Measurements from ENCODE around the gene TMTC4. TPM values are rescaled to one million over a fixed set of nuclear protein-coding genes. Genes with fewer than 3 reads are reported as not detected.

Gene TMTC4
- total and polyA plus RNA-seq, 9 donors: 12.7 to 18.2 (median 15.2) TPM

- no peaks in the 10 kb centered on the region for H3K4me1 ChIP-seq (ENCODE audit: control insufficient read depth, insufficient read depth, low read length)
- H3K27ac ChIP-seq (ENCODE audit: low read length): no peak overlapping the region
- no peaks in the 10 kb centered on the region for H3K27me3 ChIP-seq (ENCODE audit: control insufficient read depth, insufficient read depth, low read length)
- no peak for DNase-seq
- H3K4me3 ChIP-seq (ENCODE audit: low read length): no peak overlapping the region
- 100% methylated on average over 1 of the region's 5 CpGs for WGBS (ENCODE audit: insufficient coverage)
- peaks cover 55% of the 10 kb centered on the region for H3K36me3 ChIP-seq (ENCODE audit: control insufficient read depth, insufficient read depth, low read length)
- no peaks in the 10 kb centered on the region for H3K9me3 ChIP-seq (replicated peaks; ENCODE audit: control insufficient read depth, low read depth, low read length)
These were observed 16.7 kb downstream of the TMTC4 start for GRCh38 chr13:100657881-100658315.

DNA sequence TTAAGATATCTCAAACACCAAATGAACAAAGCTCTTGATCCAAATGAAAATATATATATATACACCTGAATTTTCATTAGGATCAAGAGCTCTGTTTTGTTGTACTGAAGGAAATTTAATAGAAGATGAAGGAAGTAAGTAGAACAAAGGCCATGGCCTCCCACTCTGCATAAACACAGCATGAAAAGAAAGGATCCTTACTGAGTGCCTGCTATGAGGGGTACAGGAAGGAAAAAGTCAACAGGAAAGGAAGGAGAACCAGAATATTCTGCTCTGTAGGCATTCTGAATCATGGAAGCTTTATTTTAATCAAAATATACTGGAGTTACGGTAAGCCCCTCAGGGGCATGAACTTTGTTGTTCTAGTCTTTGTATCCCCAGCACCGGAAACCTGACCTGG lies 22.1 kb downstream of the TMTC4 start:
- H3K36me3 ChIP-seq (ENCODE audit: control insufficient read depth, insufficient read depth, low read length): peaks cover 20% of the 10 kb centered on the region
- no peaks in the 10 kb centered on the region for H3K9me3 ChIP-seq (replicated peaks; ENCODE audit: control insufficient read depth, low read depth, low read length)
- no CpG with 5 or more reads among the region's 2 CpGs for WGBS (ENCODE audit: insufficient coverage)
- no peak overlapping the region for H3K27ac ChIP-seq (ENCODE audit: low read length)
- H3K4me1 ChIP-seq (ENCODE audit: control insufficient read depth, insufficient read depth, low read length): no peaks in the 10 kb centered on the region
- no peaks in the 10 kb centered on the region for H3K27me3 ChIP-seq (ENCODE audit: control insufficient read depth, insufficient read depth, low read length)
- H3K4me3 ChIP-seq (ENCODE audit: low read length): no peak overlapping the region
- DNase-seq: no peak

DNA sequence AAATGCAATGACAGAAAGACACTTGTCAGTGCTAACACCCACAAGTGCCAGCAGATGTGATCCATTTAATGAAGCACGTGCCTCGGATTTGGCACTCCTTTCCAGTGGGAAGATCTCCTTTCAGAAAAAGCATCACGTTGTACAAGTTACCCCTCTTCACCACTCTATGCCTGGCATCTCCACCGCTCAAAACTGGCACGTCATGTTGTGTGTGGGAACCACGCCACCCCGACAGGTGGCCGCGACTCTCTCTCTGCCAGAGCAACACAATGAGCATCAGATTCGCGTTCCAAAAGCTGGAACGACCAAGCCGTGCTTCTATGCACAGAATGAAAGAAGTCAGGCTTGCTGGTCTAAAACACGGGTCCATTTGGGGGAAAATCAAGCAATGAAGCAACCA lies 24.3 kb downstream of the TMTC4 start:
- H3K4me1 ChIP-seq (ENCODE audit: control insufficient read depth, insufficient read depth, low read length): no peaks in the 10 kb centered on the region
- peak; percentile 76 for DNase-seq
- no peaks in the 10 kb centered on the region for H3K9me3 ChIP-seq (replicated peaks; ENCODE audit: control insufficient read depth, low read depth, low read length)
- H3K27me3 ChIP-seq (ENCODE audit: control insufficient read depth, insufficient read depth, low read length): no peaks in the 10 kb centered on the region
- H3K4me3 ChIP-seq (ENCODE audit: low read length): no peak overlapping the region
- WGBS (ENCODE audit: insufficient coverage): 67% methylated on average over 14 of the region's 14 CpGs
- H3K27ac ChIP-seq (ENCODE audit: low read length): peak overlapping the region; percentile 48
- H3K36me3 ChIP-seq (ENCODE audit: control insufficient read depth, insufficient read depth, low read length): peaks cover 7% of the 10 kb centered on the region

- 100% methylated on average over 1 of the region's 4 CpGs for WGBS (ENCODE audit: insufficient coverage)
- H3K4me1 ChIP-seq (ENCODE audit: control insufficient read depth, insufficient read depth, low read length): peaks cover 3% of the 10 kb centered on the region
- no peaks in the 10 kb centered on the region for H3K9me3 ChIP-seq (replicated peaks; ENCODE audit: control insufficient read depth, low read depth, low read length)
- peaks cover under 1% of the 10 kb centered on the region for H3K36me3 ChIP-seq (ENCODE audit: control insufficient read depth, insufficient read depth, low read length)
- H3K4me3 ChIP-seq (ENCODE audit: low read length): no peak overlapping the region
- no peak for DNase-seq
- H3K27ac ChIP-seq (ENCODE audit: low read length): no peak overlapping the region
- H3K27me3 ChIP-seq (ENCODE audit: control insufficient read depth, insufficient read depth, low read length): no peaks in the 10 kb centered on the region
These were observed 26.2 kb downstream of the TMTC4 start for GRCh38 chr13:100648354-100648753.

GRCh38 chr13:100646871-100647270 lies 27.7 kb downstream of the TMTC4 start:
- Histone ChIP-seq H3K27ac (ENCODE audit: low read length) (no peak overlapping the region), H3K4me1 (ENCODE audit: control insufficient read depth, insufficient read depth, low read length) (peaks cover 3% of the 10 kb centered on the region), H3K27me3 (ENCODE audit: control insufficient read depth, insufficient read depth, low read length) (no peaks in the 10 kb centered on the region), H3K9me3 (replicated peaks; ENCODE audit: control insufficient read depth, low read depth, low read length) (no peaks in the 10 kb centered on the region), H3K36me3 (ENCODE audit: control insufficient read depth, insufficient read depth, low read length) (peaks cover 13% of the 10 kb centered on the region), H3K4me3 (ENCODE audit: low read length) (no peak overlapping the region)
- no peak for DNase-seq
- 92% methylated on average over 8 of the region's 10 CpGs for WGBS (ENCODE audit: insufficient coverage)

DNA sequence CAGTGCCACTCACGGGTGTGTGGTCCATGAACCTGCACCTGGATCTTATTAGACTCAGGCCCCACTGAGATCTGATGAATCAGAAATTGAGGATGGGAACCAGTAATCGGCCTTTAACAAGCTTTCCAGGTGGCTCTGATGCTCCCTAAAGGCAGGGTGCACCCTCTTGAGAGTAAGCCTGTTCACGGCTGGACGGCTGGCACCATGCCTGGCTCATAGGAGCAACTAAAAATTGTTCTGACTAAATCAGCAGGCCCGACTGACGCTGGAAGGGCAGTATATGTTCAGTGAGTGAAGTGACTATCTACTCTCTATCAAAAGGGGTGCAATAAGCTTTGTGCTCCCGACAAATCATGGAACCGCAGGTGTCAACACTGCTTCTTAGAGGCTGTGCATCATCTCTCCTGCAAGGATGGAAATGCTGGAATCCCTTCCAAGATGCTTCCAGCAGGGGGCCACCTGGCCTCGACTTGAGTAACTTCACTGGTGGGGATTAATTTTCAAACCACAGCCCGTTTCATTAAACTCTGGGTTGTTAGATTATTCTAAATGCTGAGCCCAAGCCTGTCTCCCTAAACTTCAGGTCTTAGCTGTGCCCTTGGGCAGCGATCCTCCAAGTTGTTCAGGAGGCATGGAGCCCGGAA lies 28.4 kb downstream of the TMTC4 start:
- Histone ChIP-seq H3K27ac (ENCODE audit: low read length) (no peak overlapping the region), H3K4me3 (ENCODE audit: low read length) (no peak overlapping the region), H3K4me1 (ENCODE audit: control insufficient read depth, insufficient read depth, low read length) (peaks cover 3% of the 10 kb centered on the region), H3K27me3 (ENCODE audit: control insufficient read depth, insufficient read depth, low read length) (no peaks in the 10 kb centered on the region), H3K9me3 (replicated peaks; ENCODE audit: control insufficient read depth, low read depth, low read length) (no peaks in the 10 kb centered on the region), H3K36me3 (ENCODE audit: control insufficient read depth, insufficient read depth, low read length) (peaks cover 19% of the 10 kb centered on the region)
- 59% methylated on average over 4 of the region's 12 CpGs for WGBS (ENCODE audit: insufficient coverage)
- peak; percentile 25 for DNase-seq

GRCh38 chr13:100645382-100645781 lies 29.2 kb downstream of the TMTC4 start:
- H3K4me1 ChIP-seq (ENCODE audit: control insufficient read depth, insufficient read depth, low read length): peaks cover 3% of the 10 kb centered on the region
- H3K36me3 ChIP-seq (ENCODE audit: control insufficient read depth, insufficient read depth, low read length): peaks cover 22% of the 10 kb centered on the region
- H3K4me3 ChIP-seq (ENCODE audit: low read length): no peak overlapping the region
- no peak for DNase-seq
- H3K9me3 ChIP-seq (replicated peaks; ENCODE audit: control insufficient read depth, low read depth, low read length): no peaks in the 10 kb centered on the region
- no peaks in the 10 kb centered on the region for H3K27me3 ChIP-seq (ENCODE audit: control insufficient read depth, insufficient read depth, low read length)
- H3K27ac ChIP-seq (ENCODE audit: low read length): no peak overlapping the region
- WGBS (ENCODE audit: insufficient coverage): 92% methylated on average over 6 of the region's 7 CpGs

GRCh38 chr13:100644371-100644770 lies 30.2 kb downstream of the TMTC4 start:
- 71% methylated on average over 5 of the region's 7 CpGs for WGBS (ENCODE audit: insufficient coverage)
- Histone ChIP-seq H3K4me1 (ENCODE audit: control insufficient read depth, insufficient read depth, low read length) (peaks cover 3% of the 10 kb centered on the region), H3K27ac (ENCODE audit: low read length) (no peak overlapping the region), H3K27me3 (ENCODE audit: control insufficient read depth, insufficient read depth, low read length) (no peaks in the 10 kb centered on the region), H3K36me3 (ENCODE audit: control insufficient read depth, insufficient read depth, low read length) (peaks cover 23% of the 10 kb centered on the region), H3K4me3 (ENCODE audit: low read length) (no peak overlapping the region), H3K9me3 (replicated peaks; ENCODE audit: control insufficient read depth, low read depth, low read length) (no peaks in the 10 kb centered on the region)
- peak; percentile 47 for DNase-seq

- no peak overlapping the region for H3K4me3 ChIP-seq (ENCODE audit: low read length)
- H3K27ac ChIP-seq (ENCODE audit: low read length): no peak overlapping the region
- no peaks in the 10 kb centered on the region for H3K27me3 ChIP-seq (ENCODE audit: control insufficient read depth, insufficient read depth, low read length)
- no peaks in the 10 kb centered on the region for H3K9me3 ChIP-seq (replicated peaks; ENCODE audit: control insufficient read depth, low read depth, low read length)
- WGBS (ENCODE audit: insufficient coverage): 57% methylated on average over 2 of the region's 5 CpGs
- no peak for DNase-seq
- peaks cover 56% of the 10 kb centered on the region for H3K36me3 ChIP-seq (ENCODE audit: control insufficient read depth, insufficient read depth, low read length)
- no peaks in the 10 kb centered on the region for H3K4me1 ChIP-seq (ENCODE audit: control insufficient read depth, insufficient read depth, low read length)
These were observed 36.8 kb downstream of the TMTC4 start for GRCh38 chr13:100637796-100638195.

GRCh38 chr13:100637380-100637779 lies 37.2 kb downstream of the TMTC4 start:
- DNase-seq: no peak
- WGBS (ENCODE audit: insufficient coverage): 85% methylated on average over 9 of the region's 16 CpGs
- Histone ChIP-seq H3K27me3 (ENCODE audit: control insufficient read depth, insufficient read depth, low read length) (no peaks in the 10 kb centered on the region), H3K27ac (ENCODE audit: low read length) (no peak overlapping the region), H3K4me1 (ENCODE audit: control insufficient read depth, insufficient read depth, low read length) (no peaks in the 10 kb centered on the region), H3K9me3 (replicated peaks; ENCODE audit: control insufficient read depth, low read depth, low read length) (no peaks in the 10 kb centered on the region), H3K36me3 (ENCODE audit: control insufficient read depth, insufficient read depth, low read length) (peaks cover 52% of the 10 kb centered on the region), H3K4me3 (ENCODE audit: low read length) (no peak overlapping the region)

- no peak for DNase-seq
- WGBS (ENCODE audit: insufficient coverage): 81% methylated on average over 4 of the region's 7 CpGs
These were observed 38.2 kb downstream of the TMTC4 start for GRCh38 chr13:100636441-100636840.

More at GRCh38 chr13:100636441-100636840, 38.2 kb downstream of the TMTC4 start:
- Histone ChIP-seq H3K27ac (ENCODE audit: low read length) (no peak overlapping the region), H3K36me3 (ENCODE audit: control insufficient read depth, insufficient read depth, low read length) (peaks cover 45% of the 10 kb centered on the region), H3K4me1 (ENCODE audit: control insufficient read depth, insufficient read depth, low read length) (no peaks in the 10 kb centered on the region), H3K9me3 (replicated peaks; ENCODE audit: control insufficient read depth, low read depth, low read length) (no peaks in the 10 kb centered on the region), H3K27me3 (ENCODE audit: control insufficient read depth, insufficient read depth, low read length) (no peaks in the 10 kb centered on the region), H3K4me3 (ENCODE audit: low read length) (no peak overlapping the region)
